Smooth muscle cell (in vitro differentiated cells): ENCODE data around the gene NPHP3. TPM values are rescaled to one million over a fixed set of nuclear protein-coding genes. Genes with fewer than 3 reads are reported as not detected.
A peak's percentile ranks its signal among the peaks of the same experiment; 100 is the strongest.

Experiments used
- DNase-seq: peaks from one replicate; lab custom pipeline; 2025; ENCODE audit not compliant: unreplicated experiment; lab: John Stamatoyannopoulos, UW
- H2AFZ ChIP-seq: fragments of 200-600 bp; sonication (generic); 2 replicates; pipeline ENCODE4 v1.6.0; 2016; ENCODE audit warnings: antibody characterized with exemption, low read depth, mild to moderate bottlenecking
- H3F3A ChIP-seq: fragments of 200-600 bp; sonication (generic); 2 replicates; pipeline ENCODE4 v1.6.0; 2017; ENCODE audit warnings: antibody characterized with exemption, low read depth
- H3K27ac ChIP-seq: fragments of 200-600 bp; sonication (generic); 2 replicates; pipeline ENCODE4 v1.5.1; 2016; ENCODE audit warnings: low read depth, mild to moderate bottlenecking
- H3K27me3 ChIP-seq: fragments of 200-600 bp; sonication (generic); 2 replicates; pipeline ENCODE4 v1.6.1; 2016; ENCODE audit warnings: low read depth, mild to moderate bottlenecking
- H3K36me3 ChIP-seq: fragments of 200-600 bp; sonication (generic); 2 replicates; pipeline ENCODE4 v1.5.1; 2016; ENCODE audit warnings: low read depth
- H3K4me1 ChIP-seq: fragments of 200-600 bp; sonication (generic); 2 replicates; pipeline ENCODE4 v1.5.1; 2016; ENCODE audit warnings: low read depth
- H3K4me2 ChIP-seq: fragments of 200-600 bp; sonication (generic); 2 replicates; pipeline ENCODE4 v1.6.0; 2016; ENCODE audit warnings: mild to moderate bottlenecking
- H3K4me3 ChIP-seq: fragments of 200-600 bp; sonication (generic); 2 replicates; pipeline ENCODE4 v1.5.1; 2016; ENCODE audit warnings: mild to moderate bottlenecking
- H3K79me2 ChIP-seq: fragments of 200-600 bp; sonication (generic); 2 replicates; pipeline ENCODE4 v1.6.0; 2016; ENCODE audit warnings: low read depth, mild to moderate bottlenecking
- H3K9ac ChIP-seq: fragments of 200-600 bp; sonication (generic); 2 replicates; pipeline ENCODE4 v1.6.0; 2016; ENCODE audit warnings: low read depth
- H3K9me3 ChIP-seq: fragments of 200-600 bp; sonication (generic); replicated peaks from 2 replicates; pipeline ENCODE4 v1.5.1; 2016; ENCODE audit warnings: low read depth
- H4K20me1 ChIP-seq: fragments of 200-600 bp; sonication (generic); 2 replicates; pipeline ENCODE4 v1.6.0; 2016; ENCODE audit warnings: low read depth
- WGBS: methylation state at CpG from one replicate; pipeline ENCODE4 v1.1.7; 2016; ENCODE audit warnings: low lambda C conversion rate; 5-methylcytosine and 5-hydroxymethylcytosine counted together
- polyA plus RNA-seq: library from polyadenylated mRNA; unstranded; fragments of >200 nt; fragmentation: Nextera tagmentation; extraction: Ambion mirVana; gene quantifications from 2 replicates; pipeline ENCODE4 v1.2.1, GENCODE V29; 2016
- total RNA-seq: library from RNA; depleted of rRNA; stranded (reverse); fragments of >200 nt; gene quantifications from 2 replicates; pipeline ENCODE4 v1.2.3, GENCODE V29; 2014
- TF ChIP-seq, protein P1 (sequence below): fragments of 200-600 bp; sonication (generic); IDR thresholded peaks from 2 replicates; pipeline ENCODE4 v1.5.1; 2017; ENCODE audit warnings: borderline replicate concordance, mild to moderate bottlenecking, antibody characterized with exemption; ENCODE audit not compliant: insufficient read depth, poor library complexity, severe bottlenecking

NPHP3 gene
- total and polyA plus RNA-seq, 2 experiments from 2014 or later = 9.9 to 25.3 TPM

GRCh38 chr3:132730891-132731580, 8.8 kb upstream of the NPHP3 start:
- Histone ChIP-seq H3K27ac (no peak overlapping the region), H3F3A (no peaks in the 10 kb centered on the region), H3K36me3 (no peaks in the 10 kb centered on the region), H3K4me3 (no peak overlapping the region), H3K4me1 (no peaks in the 10 kb centered on the region), H3K9me3 (no peaks in the 10 kb centered on the region), H2AFZ (peak overlapping the region; percentile 15), H3K79me2 (no peaks in the 10 kb centered on the region), H3K4me2 (no peak overlapping the region), H3K9ac (no peak overlapping the region), H3K27me3 (no peaks in the 10 kb centered on the region), H4K20me1 (no peaks in the 10 kb centered on the region)
- TF ChIP-seq, protein P1, sequence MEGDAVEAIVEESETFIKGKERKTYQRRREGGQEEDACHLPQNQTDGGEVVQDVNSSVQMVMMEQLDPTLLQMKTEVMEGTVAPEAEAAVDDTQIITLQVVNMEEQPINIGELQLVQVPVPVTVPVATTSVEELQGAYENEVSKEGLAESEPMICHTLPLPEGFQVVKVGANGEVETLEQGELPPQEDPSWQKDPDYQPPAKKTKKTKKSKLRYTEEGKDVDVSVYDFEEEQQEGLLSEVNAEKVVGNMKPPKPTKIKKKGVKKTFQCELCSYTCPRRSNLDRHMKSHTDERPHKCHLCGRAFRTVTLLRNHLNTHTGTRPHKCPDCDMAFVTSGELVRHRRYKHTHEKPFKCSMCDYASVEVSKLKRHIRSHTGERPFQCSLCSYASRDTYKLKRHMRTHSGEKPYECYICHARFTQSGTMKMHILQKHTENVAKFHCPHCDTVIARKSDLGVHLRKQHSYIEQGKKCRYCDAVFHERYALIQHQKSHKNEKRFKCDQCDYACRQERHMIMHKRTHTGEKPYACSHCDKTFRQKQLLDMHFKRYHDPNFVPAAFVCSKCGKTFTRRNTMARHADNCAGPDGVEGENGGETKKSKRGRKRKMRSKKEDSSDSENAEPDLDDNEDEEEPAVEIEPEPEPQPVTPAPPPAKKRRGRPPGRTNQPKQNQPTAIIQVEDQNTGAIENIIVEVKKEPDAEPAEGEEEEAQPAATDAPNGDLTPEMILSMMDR = peak; percentile 64
- 40% methylated on average over 2 of the region's 2 CpGs for WGBS
- no peak for DNase-seq

GRCh38 chr3:132726341-132726823, 4.2 kb upstream of the NPHP3 start:
- TF ChIP-seq, protein P1 = peak; percentile 81
- Histone ChIP-seq H3K27ac (no peak overlapping the region), H4K20me1 (peaks cover 2% of the 10 kb centered on the region), H3K4me2 (no peak overlapping the region), H3K36me3 (no peaks in the 10 kb centered on the region), H3K4me1 (peaks cover 2% of the 10 kb centered on the region), H3K9ac (no peak overlapping the region), H3K9me3 (no peaks in the 10 kb centered on the region), H3K79me2 (peaks cover 5% of the 10 kb centered on the region), H2AFZ (peak overlapping the region; percentile 73), H3K4me3 (no peak overlapping the region), H3K27me3 (no peaks in the 10 kb centered on the region), H3F3A (peaks cover 19% of the 10 kb centered on the region)
- no peak for DNase-seq
- WGBS = 17% methylated on average over 2 of the region's 2 CpGs

DNA sequence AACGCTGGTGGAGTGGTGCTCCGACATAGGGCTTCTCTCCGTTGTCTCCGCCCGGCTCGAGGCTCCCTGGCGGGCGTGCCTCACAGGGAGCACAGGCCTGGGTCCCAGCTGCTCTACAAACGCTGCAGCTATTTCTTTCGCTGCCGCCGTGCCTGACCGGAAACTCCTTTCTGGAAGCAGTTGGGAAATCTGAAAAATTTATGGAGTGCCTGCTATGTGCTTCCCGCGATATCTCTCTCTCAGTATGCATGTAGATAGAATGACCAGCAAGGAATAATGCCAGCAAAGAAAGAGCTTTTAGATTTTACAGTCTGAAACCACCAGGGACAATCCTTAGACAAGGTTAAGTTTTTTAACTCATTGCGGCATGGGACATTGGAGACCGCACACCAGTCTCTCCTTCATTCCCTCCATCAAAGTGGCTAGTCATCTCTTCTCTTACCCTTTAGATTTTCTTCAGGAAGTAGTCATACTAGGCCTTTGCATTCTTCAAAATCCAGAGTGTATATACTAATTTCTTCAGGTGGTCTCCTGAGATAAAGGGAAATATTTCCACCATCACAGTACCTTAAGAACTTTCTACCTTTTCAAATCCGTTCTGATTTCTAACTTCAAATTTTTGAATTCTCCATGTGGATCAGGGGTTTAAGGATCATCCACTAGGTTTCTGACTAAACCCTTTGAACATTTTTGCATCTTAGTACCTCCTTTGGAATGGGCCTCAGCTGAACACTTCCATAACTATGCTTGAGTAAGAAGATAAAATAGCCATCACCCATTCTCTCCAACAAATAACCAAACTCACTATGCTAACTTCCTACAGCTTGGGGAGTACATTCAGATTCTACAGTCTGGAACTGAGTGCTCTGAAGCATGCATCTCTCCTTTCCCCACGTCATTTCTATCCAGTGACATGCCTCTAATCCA, 1.1 kb upstream of the NPHP3 start:
- Histone ChIP-seq H3K4me1 (peaks cover 17% of the 10 kb centered on the region), H3F3A (peaks cover 19% of the 10 kb centered on the region), H3K4me2 (peak overlapping the region; percentile 77), H3K27me3 (no peaks in the 10 kb centered on the region), H4K20me1 (peaks cover 19% of the 10 kb centered on the region), H3K9ac (no peak overlapping the region), H2AFZ (peak overlapping the region; percentile 82), H3K9me3 (no peaks in the 10 kb centered on the region), H3K79me2 (peaks cover 34% of the 10 kb centered on the region), H3K36me3 (peaks cover 5% of the 10 kb centered on the region), H3K4me3 (peak overlapping the region; percentile 60), H3K27ac (peak overlapping the region; percentile 28)
- no peak for DNase-seq
- TF ChIP-seq, protein P1 = no peak
- WGBS = 16% methylated on average over 19 of the region's 19 CpGs
